HL-60 (cell line): ENCODE data around the gene KLK8.

Experiments
- DNase-seq, 2 experiments: peaks; one replicate each; pipeline ENCODE4 v3.0.0-alpha.2; 2010 to 2020; ENCODE audit warnings: low read depth in 1 of 2, low spot score in 1 of 2
- H3K27ac ChIP-seq: fragments of 250-450 bp; sonication (Bioruptor Pico); replicated peaks from 2 replicates; pipeline ENCODE4 v1.5.1; 2020; ENCODE audit warnings: mild to moderate bottlenecking, moderate library complexity
- H3K27me3 ChIP-seq: fragments of 250-450 bp; sonication (Bioruptor Pico); 2 replicates; pipeline ENCODE4 v1.5.1; 2021; ENCODE audit warnings: mild to moderate bottlenecking, moderate library complexity; ENCODE audit not compliant: insufficient read depth, poor library complexity, severe bottlenecking
- H3K4me3 ChIP-seq: replicated peaks from 2 replicates; pipeline ENCODE4 v1.5.1; 2011; ENCODE audit warnings: mild to moderate bottlenecking, control low read depth, low read length; ENCODE audit not compliant: insufficient read depth
- CTCF ChIP-seq: IDR thresholded peaks from one replicate; pipeline ENCODE4 v1.5.1; 2011; ENCODE audit warnings: low read length, control low read depth, inconsistent platforms; ENCODE audit not compliant: insufficient read depth
- GABPA ChIP-seq: IDR thresholded peaks from 2 replicates; pipeline ENCODE4 v1.6.1; 2012; ENCODE audit warnings: low read depth
- POLR2AphosphoS5 ChIP-seq: IDR thresholded peaks from 2 replicates; pipeline ENCODE4 v1.6.1; 2012; ENCODE audit warnings: low read depth
- SPI1 ChIP-seq: IDR thresholded peaks from 2 replicates; pipeline ENCODE4 v1.6.1; 2012; ENCODE audit warnings: low read depth, mild to moderate bottlenecking, borderline replicate concordance
- TF ChIP-seq, protein P1 (sequence below): IDR thresholded peaks from 2 replicates; pipeline ENCODE4 v1.6.1; 2012; ENCODE audit warnings: low read depth; ENCODE audit not compliant: insufficient replicate concordance

Gene KLK8

DNA sequence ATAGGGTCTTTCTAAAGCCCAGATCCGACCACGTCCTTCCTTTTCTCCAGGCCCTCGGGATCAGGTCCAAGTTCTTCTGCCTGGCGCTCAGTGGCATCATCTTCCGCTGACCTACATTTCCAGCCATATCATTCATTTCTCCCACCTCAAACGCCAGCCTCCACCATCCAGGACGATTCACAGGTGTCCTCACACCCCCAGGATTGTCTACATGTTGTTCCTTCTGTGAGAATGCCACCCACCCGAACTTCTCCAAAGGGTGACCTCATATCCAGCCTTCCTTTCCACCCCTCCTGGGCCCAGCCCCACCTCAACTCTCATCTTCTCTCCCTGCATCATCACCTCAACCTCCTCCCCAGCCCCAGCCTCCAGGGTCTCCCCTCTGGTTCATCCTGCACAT, 43.8 kb downstream of the KLK8 start:
- TF ChIP-seq SPI1 (no peak), CTCF (no peak), GABPA (no peak), POLR2AphosphoS5 (no peak)
- TF ChIP-seq, protein P1, sequence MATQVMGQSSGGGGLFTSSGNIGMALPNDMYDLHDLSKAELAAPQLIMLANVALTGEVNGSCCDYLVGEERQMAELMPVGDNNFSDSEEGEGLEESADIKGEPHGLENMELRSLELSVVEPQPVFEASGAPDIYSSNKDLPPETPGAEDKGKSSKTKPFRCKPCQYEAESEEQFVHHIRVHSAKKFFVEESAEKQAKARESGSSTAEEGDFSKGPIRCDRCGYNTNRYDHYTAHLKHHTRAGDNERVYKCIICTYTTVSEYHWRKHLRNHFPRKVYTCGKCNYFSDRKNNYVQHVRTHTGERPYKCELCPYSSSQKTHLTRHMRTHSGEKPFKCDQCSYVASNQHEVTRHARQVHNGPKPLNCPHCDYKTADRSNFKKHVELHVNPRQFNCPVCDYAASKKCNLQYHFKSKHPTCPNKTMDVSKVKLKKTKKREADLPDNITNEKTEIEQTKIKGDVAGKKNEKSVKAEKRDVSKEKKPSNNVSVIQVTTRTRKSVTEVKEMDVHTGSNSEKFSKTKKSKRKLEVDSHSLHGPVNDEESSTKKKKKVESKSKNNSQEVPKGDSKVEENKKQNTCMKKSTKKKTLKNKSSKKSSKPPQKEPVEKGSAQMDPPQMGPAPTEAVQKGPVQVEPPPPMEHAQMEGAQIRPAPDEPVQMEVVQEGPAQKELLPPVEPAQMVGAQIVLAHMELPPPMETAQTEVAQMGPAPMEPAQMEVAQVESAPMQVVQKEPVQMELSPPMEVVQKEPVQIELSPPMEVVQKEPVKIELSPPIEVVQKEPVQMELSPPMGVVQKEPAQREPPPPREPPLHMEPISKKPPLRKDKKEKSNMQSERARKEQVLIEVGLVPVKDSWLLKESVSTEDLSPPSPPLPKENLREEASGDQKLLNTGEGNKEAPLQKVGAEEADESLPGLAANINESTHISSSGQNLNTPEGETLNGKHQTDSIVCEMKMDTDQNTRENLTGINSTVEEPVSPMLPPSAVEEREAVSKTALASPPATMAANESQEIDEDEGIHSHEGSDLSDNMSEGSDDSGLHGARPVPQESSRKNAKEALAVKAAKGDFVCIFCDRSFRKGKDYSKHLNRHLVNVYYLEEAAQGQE, result no peak
- Histone ChIP-seq H3K27ac (no peak overlapping the region), H3K27me3 (no peaks in the 10 kb centered on the region), H3K4me3 (no peak overlapping the region)
- no peak for DNase-seq

GRCh38 chr19:50952910-50953309, 48.5 kb downstream of the KLK8 start, which contains the start of gene KLK5:
KLK5 (minus strand) TSS chr19:50953038; CDS start chr19:50952657, 381 bp downstream.
- Histone ChIP-seq H3K27me3 (no peaks in the 10 kb centered on the region), H3K27ac (no peak within 1 kb of the TSS), H3K4me3 (no peak within 1 kb of the TSS)
- TF ChIP-seq, protein P1, result no peak
- TF ChIP-seq GABPA (no peak), POLR2AphosphoS5 (no peak), SPI1 (no peak), CTCF (no peak)
- no peak for DNase-seq

- TF ChIP-seq, protein P1, result no peak
- TF ChIP-seq POLR2AphosphoS5 (no peak), CTCF (no peak), SPI1 (no peak), GABPA (no peak)
- Histone ChIP-seq H3K27me3 (no peaks in the 10 kb centered on the region), H3K4me3 (no peak overlapping the region), H3K27ac (no peak overlapping the region)
- no peak for DNase-seq
These were observed 51.5 kb downstream of the KLK8 start for GRCh38 chr19:50949861-50950260.
